DMS 273 (cell line): Measurements from ENCODE around the gene MSH2.
"Not testable (repeated sequence)": the region's sequence is repeated elsewhere in the genome, so short reads cannot be mapped to it uniquely, and the experiment has no call there.

Experiments used
- DNase-seq: peaks from one replicate; lab custom pipeline; 2025; ENCODE audit not compliant: unreplicated experiment; lab: John Stamatoyannopoulos, UW

Gene MSH2

GRCh38 chr2:47406649-47407330 is 3.8 kb downstream of the MSH2 start:
- DNase-seq: not testable (repeated sequence)

DNA sequence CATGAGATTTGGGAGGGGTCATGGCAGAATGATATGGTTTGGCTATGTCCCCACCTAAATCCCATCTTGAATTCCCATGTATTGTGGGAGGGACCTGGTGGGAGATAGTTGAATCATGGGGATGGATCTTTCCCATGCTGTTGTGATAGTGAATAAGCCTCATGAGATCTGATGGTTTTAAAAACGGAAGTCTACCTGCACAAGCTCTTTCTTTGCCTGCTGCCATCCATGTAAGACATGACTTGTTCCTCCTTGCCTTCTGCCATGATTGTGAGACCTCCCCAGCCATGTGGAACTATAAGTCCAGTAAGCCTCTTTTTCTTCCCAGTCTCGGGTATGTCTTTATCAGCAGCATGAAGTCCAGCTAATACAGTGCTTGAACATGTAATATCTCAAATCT is 5.0 kb downstream of the MSH2 start:
- DNase-seq: not testable (repeated sequence)

- DNase-seq: no peak
These were observed 11.9 kb downstream of the MSH2 start for GRCh38 chr2:47414682-47415458.

DNA sequence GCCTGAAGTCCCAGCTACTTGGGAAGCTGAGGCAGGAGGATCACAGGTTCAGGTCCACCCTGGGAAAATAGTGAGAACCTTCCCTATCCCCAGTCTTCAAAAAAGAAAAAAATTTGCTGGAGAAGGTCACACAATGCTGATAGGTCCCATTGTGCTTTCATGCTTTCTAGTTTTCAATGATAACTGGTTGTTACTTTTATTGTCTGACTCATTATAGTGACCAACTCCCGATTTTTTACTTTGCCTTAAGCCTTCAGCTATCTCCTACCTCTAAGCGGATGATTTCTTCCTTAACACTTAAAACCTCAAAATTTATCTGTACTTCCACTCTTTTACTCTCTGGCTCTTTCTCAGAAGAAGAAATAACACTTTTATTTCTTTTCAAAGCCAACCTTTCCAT is 17.3 kb downstream of the MSH2 start:
- no peak for DNase-seq

DNA sequence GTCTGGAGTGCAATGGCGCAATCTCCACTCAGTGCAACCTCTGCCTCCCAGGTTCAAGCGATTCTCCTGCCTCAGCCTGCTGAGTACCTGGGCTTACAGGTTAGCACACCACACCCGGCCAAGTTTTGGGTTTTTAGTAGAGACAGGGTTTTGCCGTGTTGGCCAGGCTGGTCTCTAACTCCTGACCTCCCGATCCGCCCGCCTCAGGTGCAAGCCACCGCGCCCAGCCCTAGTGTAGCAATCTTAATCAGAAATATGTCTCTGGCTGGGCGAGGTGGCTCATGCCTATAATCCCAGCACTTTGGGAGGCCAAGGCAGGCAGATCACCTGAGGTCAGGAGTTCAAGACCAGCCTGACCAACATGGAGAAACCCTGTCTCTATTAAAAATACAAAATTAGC is 17.7 kb downstream of the MSH2 start:
- not testable (repeated sequence) for DNase-seq

DNA sequence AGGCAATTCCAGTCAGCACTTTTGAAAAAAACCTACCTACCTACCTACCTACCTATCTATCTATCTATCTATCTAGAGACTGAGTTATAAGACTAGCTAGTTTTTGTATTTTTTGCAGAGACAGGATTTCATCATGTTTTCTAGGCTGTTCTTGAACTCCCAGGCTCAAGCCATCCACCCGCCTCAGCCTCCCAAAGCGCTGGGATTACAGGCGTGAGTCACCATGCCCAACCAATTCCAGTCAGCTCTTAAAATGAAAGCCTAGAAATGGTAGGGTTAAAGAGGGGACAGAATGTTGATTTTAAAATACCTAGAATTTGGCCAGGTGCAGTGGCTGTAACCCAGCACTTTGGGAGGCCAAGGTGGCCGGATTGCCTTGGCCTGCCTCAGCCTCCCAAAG is 19.1 kb downstream of the MSH2 start:
- no peak for DNase-seq

DNA sequence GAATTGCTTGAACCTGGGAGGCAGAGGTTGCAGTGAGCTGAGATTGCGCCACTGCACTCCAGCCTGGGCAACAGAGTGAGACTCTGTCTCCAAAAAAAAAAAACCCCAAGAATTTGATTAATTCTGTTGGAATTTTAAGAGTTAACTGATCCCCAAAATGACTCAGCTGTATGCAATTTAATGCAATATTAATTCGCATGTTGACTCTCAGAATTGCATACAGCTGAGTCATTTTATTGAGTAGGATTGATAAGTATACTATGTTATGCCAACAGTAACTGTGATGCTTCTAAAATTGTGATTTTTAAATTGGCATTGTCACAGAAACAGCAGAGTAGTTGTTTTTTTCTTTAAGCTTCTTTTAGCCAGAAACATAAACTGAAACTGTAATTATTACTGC is 19.6 kb downstream of the MSH2 start:
- DNase-seq: no peak

DNA sequence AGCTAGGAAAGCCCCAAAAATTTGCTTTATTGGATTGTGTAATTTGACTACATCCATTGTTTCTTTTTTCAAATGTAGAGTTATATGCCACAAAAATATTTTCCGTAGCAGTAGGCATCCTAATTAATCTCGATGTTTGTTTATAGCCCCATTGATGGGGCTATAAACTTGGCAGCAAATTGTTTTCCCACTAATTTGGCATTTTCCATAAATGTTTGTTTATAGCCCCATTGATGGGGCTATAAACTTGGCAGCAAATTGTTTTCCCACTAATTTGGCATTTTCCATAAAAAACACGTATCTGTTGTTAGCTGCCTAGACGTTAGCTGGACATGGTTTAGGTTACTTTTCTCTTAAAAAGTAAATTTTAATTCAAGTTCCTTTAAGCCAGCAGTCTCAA is 23.8 kb downstream of the MSH2 start:
- no peak for DNase-seq

- DNase-seq: no peak
These were observed 26.8 kb downstream of the MSH2 start for GRCh38 chr2:47429795-47430194.

DNA sequence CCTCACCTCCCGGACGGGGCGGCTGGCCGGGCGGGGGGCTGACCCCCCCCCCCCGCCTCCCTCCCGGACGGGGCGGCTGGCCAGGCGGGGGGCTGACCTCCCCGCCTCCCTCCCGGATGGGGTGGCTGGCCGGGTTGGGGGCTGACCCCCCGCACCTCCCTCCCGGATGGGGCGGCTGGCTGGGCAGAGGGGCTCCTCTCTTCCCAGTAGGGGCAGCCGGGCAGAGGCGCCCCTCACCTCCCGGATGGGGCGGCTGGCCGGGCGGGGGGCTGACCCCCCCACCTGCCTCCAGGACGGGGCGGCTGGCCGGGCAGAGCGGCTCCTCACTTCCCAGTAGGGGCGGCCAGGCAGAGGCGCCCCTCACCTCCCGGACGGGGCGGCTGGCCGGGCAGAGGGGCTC is 30.1 kb downstream of the MSH2 start:
- not testable (repeated sequence) for DNase-seq

DNA sequence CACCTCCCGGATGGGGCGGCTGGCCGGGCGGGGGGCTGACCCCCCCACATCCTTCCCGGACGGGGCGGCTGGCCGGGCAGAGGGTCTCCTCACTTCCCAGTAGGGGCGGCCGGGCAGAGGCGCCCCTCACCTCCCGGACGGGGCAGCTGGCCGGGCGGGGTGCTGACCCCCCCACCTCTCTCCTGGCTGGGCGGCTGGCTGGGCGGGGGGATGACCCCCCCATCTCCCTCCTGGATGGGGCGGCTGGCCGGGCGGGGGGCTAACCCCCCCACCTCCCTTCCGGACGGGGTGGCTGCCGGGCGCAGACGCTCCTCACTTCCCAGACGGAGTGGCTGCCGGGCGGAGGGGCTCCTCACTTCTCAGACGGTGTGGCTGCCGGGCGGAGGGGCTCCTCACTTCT is 30.5 kb downstream of the MSH2 start:
- DNase-seq: not testable (repeated sequence)

- DNase-seq: peak; percentile 51
These were observed 34.3 kb downstream of the MSH2 start for GRCh38 chr2:47437287-47437686.

DNA sequence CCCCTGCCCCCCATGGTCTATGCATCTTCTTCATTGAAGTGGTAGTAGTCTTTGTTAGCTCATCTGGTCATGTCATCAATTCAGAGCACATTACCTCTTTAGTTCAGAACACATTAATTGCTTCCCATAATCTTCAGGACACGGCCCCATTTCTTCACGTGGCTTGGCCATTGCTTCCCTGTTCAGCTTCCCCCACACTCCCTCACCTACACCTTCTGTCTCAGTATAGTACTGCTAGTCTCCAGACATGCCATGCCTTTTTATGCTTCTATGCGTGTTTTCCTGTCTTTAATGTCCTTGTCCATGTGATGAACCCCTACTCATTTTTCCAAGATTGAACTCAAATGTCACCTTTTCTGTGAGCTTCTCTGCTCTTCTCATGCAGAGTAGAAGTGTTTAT is 35.1 kb downstream of the MSH2 start:
- DNase-seq: no peak

DNA sequence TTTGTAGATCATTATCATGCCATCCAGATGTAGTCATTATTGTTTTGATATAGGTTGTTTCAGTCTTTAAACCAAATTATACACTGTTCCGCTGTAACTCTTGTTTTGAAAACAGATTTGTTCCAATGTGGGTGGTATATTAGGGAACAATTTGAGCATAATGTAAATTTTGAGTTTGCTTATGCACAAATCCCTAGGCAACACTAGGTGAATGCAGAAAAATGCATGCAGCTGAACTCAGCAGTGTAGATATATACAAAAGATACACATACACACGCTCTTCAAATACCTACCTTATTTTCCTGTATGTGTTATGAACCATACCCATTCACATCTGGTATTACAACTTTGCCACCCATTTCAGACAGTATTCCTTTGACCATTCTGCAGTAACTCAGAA is 35.8 kb downstream of the MSH2 start:
- DNase-seq: no peak

- DNase-seq: no peak
These were observed 48.8 kb downstream of the MSH2 start for GRCh38 chr2:47451790-47452189.

- no peak for DNase-seq
These were observed 49.8 kb downstream of the MSH2 start for GRCh38 chr2:47452761-47453160.

GRCh38 chr2:47454818-47455217 is 51.9 kb downstream of the MSH2 start:
- not testable (repeated sequence) for DNase-seq

- no peak for DNase-seq
These were observed 52.5 kb downstream of the MSH2 start for GRCh38 chr2:47455411-47455810.

DNA sequence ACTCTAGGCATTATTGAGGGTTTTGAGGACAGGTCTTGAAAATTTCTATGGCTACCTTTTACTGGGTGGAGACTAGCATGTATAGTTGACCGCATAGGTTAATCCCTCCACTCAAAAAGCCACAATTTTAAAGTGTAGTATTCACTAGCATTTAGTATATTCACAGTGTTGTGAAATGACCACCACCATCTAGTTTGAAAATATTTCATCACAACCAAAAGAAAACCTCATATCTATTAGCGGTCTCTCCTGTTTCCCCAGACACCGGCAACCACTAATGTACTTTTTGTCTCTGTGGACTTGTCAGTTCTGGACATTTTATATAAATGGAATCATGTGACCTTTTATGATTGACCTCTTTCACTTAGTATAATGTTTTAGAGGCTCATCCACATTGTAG is 53.9 kb downstream of the MSH2 start:
- DNase-seq: no peak

DNA sequence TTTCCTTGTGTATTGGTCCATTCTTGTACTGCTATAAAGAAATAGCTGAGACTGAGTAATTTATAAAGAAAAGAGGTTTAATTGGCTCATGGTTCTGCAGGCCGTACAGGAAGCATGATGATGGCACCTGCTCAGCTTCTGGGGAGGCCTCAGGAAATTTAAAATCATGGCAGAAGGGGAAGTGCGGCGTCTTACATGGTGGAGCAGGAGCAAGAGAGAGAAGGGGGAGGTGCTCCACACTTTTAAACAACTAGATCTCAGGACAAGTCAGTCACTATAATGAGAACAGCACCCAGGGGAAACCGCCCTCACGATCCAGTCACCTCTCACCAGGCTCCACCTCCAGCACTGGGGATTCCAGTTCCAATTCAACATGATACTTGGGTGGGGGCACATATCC is 54.3 kb downstream of the MSH2 start:
- DNase-seq: no peak

GRCh38 chr2:47459021-47459420 is 56.1 kb downstream of the MSH2 start:
- DNase-seq: no peak

- no peak for DNase-seq
These were observed 57.8 kb downstream of the MSH2 start for GRCh38 chr2:47460766-47461165.
